ENCODE data around the gene GEMIN5. TPM values are rescaled to one million over a fixed set of nuclear protein-coding genes. Genes with fewer than 3 reads are reported as not detected.

Gene GEMIN5
- polyA plus RNA-seq, 1 of the 3 experiments (the other 2 are of a cell fraction) = 6.6 TPM

GRCh38 chr5:154851351-154851750 lies 86.7 kb downstream of the GEMIN5 start (continued):
- TF ChIP-seq, protein P1, sequence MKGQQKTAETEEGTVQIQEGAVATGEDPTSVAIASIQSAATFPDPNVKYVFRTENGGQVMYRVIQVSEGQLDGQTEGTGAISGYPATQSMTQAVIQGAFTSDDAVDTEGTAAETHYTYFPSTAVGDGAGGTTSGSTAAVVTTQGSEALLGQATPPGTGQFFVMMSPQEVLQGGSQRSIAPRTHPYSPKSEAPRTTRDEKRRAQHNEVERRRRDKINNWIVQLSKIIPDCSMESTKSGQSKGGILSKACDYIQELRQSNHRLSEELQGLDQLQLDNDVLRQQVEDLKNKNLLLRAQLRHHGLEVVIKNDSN (IDR thresholded peaks at IDR 0.05; ENCODE audit: borderline replicate concordance, low read depth) = no peak
- TF ChIP-seq IRF3 (IDR thresholded peaks at IDR 0.05; ENCODE audit: low read depth, low read length) (no peak), FOSL2 (IDR thresholded peaks at IDR 0.05; ENCODE audit: borderline replicate concordance, low read depth) (no peak), POLR2AphosphoS5 (IDR thresholded peaks at IDR 0.05; ENCODE audit: low read depth, low read length) (no peak), TCF12 (IDR thresholded peaks at IDR 0.05) (no peak), SMC3 (IDR thresholded peaks at IDR 0.05; ENCODE audit: low read depth, low read length) (no peak), FOXJ3 (CRISPR knock-in tag; IDR thresholded peaks at IDR 0.05) (no peak), ELF1 (IDR thresholded peaks at IDR 0.05) (no peak)
- TF ChIP-seq, protein P2, sequence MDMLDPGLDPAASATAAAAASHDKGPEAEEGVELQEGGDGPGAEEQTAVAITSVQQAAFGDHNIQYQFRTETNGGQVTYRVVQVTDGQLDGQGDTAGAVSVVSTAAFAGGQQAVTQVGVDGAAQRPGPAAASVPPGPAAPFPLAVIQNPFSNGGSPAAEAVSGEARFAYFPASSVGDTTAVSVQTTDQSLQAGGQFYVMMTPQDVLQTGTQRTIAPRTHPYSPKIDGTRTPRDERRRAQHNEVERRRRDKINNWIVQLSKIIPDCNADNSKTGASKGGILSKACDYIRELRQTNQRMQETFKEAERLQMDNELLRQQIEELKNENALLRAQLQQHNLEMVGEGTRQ (IDR thresholded peaks at IDR 0.05; ENCODE audit: borderline replicate concordance, low read depth, low read length) = no peak

- no peaks in the 10 kb centered on the region for H3K9me2 ChIP-seq
- CTCF ChIA-PET = interaction anchor here (0.9 to 1.1 kb wide), 2 partner anchors 16 to 200 kb away, joined by 3 to 4 read pairs; no protein-coding TSS in a partner anchor
- peak within 1 kb of the TSS; percentile 60 to 77 for H3K27ac ChIP-seq (ENCODE audit: low read depth in 2 of 2, low read length in 1 of 2)
- DNase-seq = peak; percentile 53
- no peaks in the 10 kb centered on the region for H3K27me3 ChIP-seq (ENCODE audit: insufficient read depth)
- TF ChIP-seq, protein P2 (IDR thresholded peaks at IDR 0.05; ENCODE audit: borderline replicate concordance, low read depth, low read length) = peak; percentile 68
- TF ChIP-seq MAX (IDR thresholded peaks at IDR 0.05; ENCODE audit: low read depth) (peak; percentile 79), TAF1 (IDR thresholded peaks at IDR 0.05; ENCODE audit: borderline replicate concordance, low read depth, low read length) (peak; percentile 35; the same call in 1 of the 2 replicates), RCOR1 (IDR thresholded peaks at IDR 0.05; ENCODE audit: low read length) (0 out of 2 replicates have a peak, but pooled peaks have one; percentile 6), SIN3A (IDR thresholded peaks at IDR 0.05; ENCODE audit: borderline replicate concordance, low read depth, low read length) (no peak; the same call in 1 of the 2 replicates), CHD2 (IDR thresholded peaks at IDR 0.05; ENCODE audit: low read length, partially characterized antibody) (no peak), POLR2AphosphoS5 (IDR thresholded peaks at IDR 0.05; ENCODE audit: low read depth, low read length) (peak; percentile 46; the same call in 1 of the 2 replicates), MXI1 (IDR thresholded peaks at IDR 0.05; ENCODE audit: low read depth, low read length) (peak; percentile 47; the same call in 1 of the 2 replicates)
- TF ChIP-seq, protein P1 (IDR thresholded peaks at IDR 0.05; ENCODE audit: borderline replicate concordance, low read depth) = peak; percentile 90
- WGBS (ENCODE audit: low lambda C conversion rate) = 24% methylated on average over 11 of the region's 11 CpGs
- H3K79me2 ChIP-seq (ENCODE audit: insufficient read depth) = no peaks in the 10 kb centered on the region
- no peaks in the 10 kb centered on the region for H4K20me1 ChIP-seq (ENCODE audit: insufficient read depth)
- POLR2A ChIA-PET = interaction anchor here (1.5 kb wide), 1 partner anchor 15 kb away, joined by 7 read pairs; no protein-coding TSS in a partner anchor
- peak within 1 kb of the TSS; percentile 48; the same call in 1 of the 2 replicates for H3K9ac ChIP-seq
- H3K4me1 ChIP-seq (ENCODE audit: control insufficient read depth in 1 of 2, insufficient read depth in 2 of 2, low read depth in 1 of 2, low read length in 1 of 2) = peaks cover 9% of the 10 kb centered on the region in 2 experiments; a peak in 3 of 4 replicates
- H3K9me3 ChIP-seq = no peaks in the 10 kb centered on the region
- no peaks in the 10 kb centered on the region for H3K36me3 ChIP-seq (replicated peaks in 1 of 2; ENCODE audit: control insufficient read depth in 1 of 2, insufficient read depth in 2 of 2, low read length in 1 of 2)
- peaks cover 11% of the 10 kb centered on the region for H3F3A ChIP-seq (replicated peaks; ENCODE audit: insufficient read depth)
- H3K4me2 ChIP-seq = peak within 1 kb of the TSS; percentile 73
- H2AFZ ChIP-seq (ENCODE audit: low read depth) = peak within 1 kb of the TSS; percentile 92
- H3K4me3 ChIP-seq (ENCODE audit: low read depth in 2 of 2, low read length in 1 of 2) = peak within 1 kb of the TSS; percentile 50 to 59
Observed at GRCh38 chr5:154850255-154851062, 87.6 kb downstream of the GEMIN5 start, which contains the start of gene FAXDC2. Gene FAXDC2 (minus strand): TSS chr5:154850603. CDS start chr5:154838178, 12,425 bp downstream.
